WTC11 (cell line): ENCODE measurements around the gene STK32B. TPM values are rescaled to one million over a fixed set of nuclear protein-coding genes. Genes with fewer than 3 reads are reported as not detected.
A peak's percentile ranks its signal among the peaks of the same experiment; 100 is the strongest.

ENCODE experiments used
- ATAC-seq: fragments of 200-7000 bp; cut with Tn5 transposase; 2 replicates; pipeline ENCODE4 v1.10.0; 2021; ENCODE audit warnings: mild to moderate bottlenecking, moderate library complexity
- CTCF ChIA-PET: fragments of 300-600 bp; sonication (Branson Sonifier 250); formaldehyde crosslinking; loops from one replicate; lab custom pipeline; 2021; ENCODE audit warnings: antibody characterized with exemption; lab: Charles Lee
- POLR2A ChIA-PET: fragments of 350-600 bp; sonication (Branson Sonifier 250); formaldehyde crosslinking; loops from one replicate; lab custom pipeline; 2021; ENCODE audit warnings: antibody characterized with exemption; lab: Charles Lee
- DNase-seq: peaks from one replicate; pipeline ENCODE4 v3.0.0; 2021; ENCODE audit warnings: low spot score
- H3K27ac Mint-ChIP-seq: 2 replicates; pipeline ENCODE4 v1.8.0; 2021; ENCODE audit warnings: mixed read lengths
- H3K27me3 Mint-ChIP-seq: 2 replicates; pipeline ENCODE4 v1.8.0; 2021; ENCODE audit warnings: low read depth, mild to moderate bottlenecking, moderate library complexity, mixed read lengths
- H3K36me3 Mint-ChIP-seq: 2 replicates; pipeline ENCODE4 v1.8.0; 2021; ENCODE audit warnings: mixed read lengths
- H3K4me1 Mint-ChIP-seq: 2 replicates; pipeline ENCODE4 v1.8.0; 2022; ENCODE audit warnings: mixed read lengths
- H3K4me3 Mint-ChIP-seq: 2 replicates; pipeline ENCODE4 v1.8.0; 2021; ENCODE audit warnings: mild to moderate bottlenecking, moderate library complexity, mixed read lengths
- H3K9me3 Mint-ChIP-seq: 2 replicates; pipeline ENCODE4 v1.8.0; 2021; ENCODE audit warnings: mixed read lengths
- ATF1 ChIP-seq: sonication (generic); formaldehyde crosslinking; IDR thresholded peaks from 2 replicates; pipeline ENCODE4 v1.8.1; 2023; ENCODE audit warnings: mild to moderate bottlenecking, moderate library complexity, missing genetic modification reagents
- ESRRA ChIP-seq: sonication (generic); formaldehyde crosslinking; IDR thresholded peaks from 2 replicates; pipeline ENCODE4 v1.8.1; 2022; ENCODE audit warnings: mild to moderate bottlenecking, missing genetic modification reagents, borderline replicate concordance
- FOXK1 ChIP-seq: sonication (generic); formaldehyde crosslinking; IDR thresholded peaks from 2 replicates; pipeline ENCODE4 v1.8.0; 2022; ENCODE audit warnings: mild to moderate bottlenecking, moderate library complexity, missing genetic modification reagents
- IRF2 ChIP-seq: sonication (generic); formaldehyde crosslinking; IDR thresholded peaks from 2 replicates; pipeline ENCODE4 v1.8.0; 2022; ENCODE audit warnings: low read depth, missing genetic modification reagents, borderline replicate concordance
- NR3C1 ChIP-seq: sonication (generic); formaldehyde crosslinking; conservative IDR thresholded peaks from 2 replicates; pipeline ENCODE4 v1.8.1; 2023; ENCODE audit warnings: low read depth, mild to moderate bottlenecking, missing genetic modification reagents
- OVOL2 ChIP-seq: fragments of 250-450 bp; sonication (Bioruptor Pico); IDR thresholded peaks from 2 replicates; pipeline ENCODE4 v1.9.0; 2021; ENCODE audit warnings: mild to moderate bottlenecking, borderline replicate concordance
- PRRX2 ChIP-seq: fragments of 250-450 bp; sonication (Bioruptor Pico); IDR thresholded peaks from 2 replicates; pipeline ENCODE4 v1.8.0; 2021; ENCODE audit warnings: mild to moderate bottlenecking
- RELA ChIP-seq: sonication (generic); formaldehyde crosslinking; IDR thresholded peaks from 2 replicates; pipeline ENCODE4 v1.8.1; 2022; ENCODE audit warnings: missing genetic modification reagents, mild to moderate bottlenecking, borderline replicate concordance
- RORB ChIP-seq: fragments of 250-450 bp; sonication (Bioruptor Pico); IDR thresholded peaks from 2 replicates; pipeline ENCODE4 v1.9.0; 2021; ENCODE audit warnings: mild to moderate bottlenecking
- ZNF219 ChIP-seq: sonication (generic); formaldehyde crosslinking; IDR thresholded peaks from 2 replicates; pipeline ENCODE4 v1.8.0; 2023; ENCODE audit warnings: missing genetic modification reagents, mild to moderate bottlenecking, borderline replicate concordance
- total RNA-seq: library from RNA; stranded (reverse); gene quantifications from 3 replicates; pipeline ENCODE4 v1.2.3, GENCODE V29; 2021
- TF ChIP-seq, protein P1 (sequence below): fragments of 250-450 bp; sonication (Bioruptor Pico); IDR thresholded peaks from 2 replicates; pipeline ENCODE4 v1.9.0; 2021; ENCODE audit warnings: moderate library complexity, mild to moderate bottlenecking, inconsistent platforms, borderline replicate concordance
- TF ChIP-seq, protein P2 (sequence below): sonication (generic); formaldehyde crosslinking; IDR thresholded peaks from 2 replicates; pipeline ENCODE4 v1.8.1; 2022; ENCODE audit warnings: mild to moderate bottlenecking, moderate library complexity, missing genetic modification reagents
- TF ChIP-seq, protein P3 (sequence below): fragments of 200-600 bp; IDR thresholded peaks from 2 replicates; pipeline ENCODE4 v1.8.0; 2022; ENCODE audit warnings: antibody characterized with exemption
- TF ChIP-seq, protein P4 (sequence below): sonication (generic); formaldehyde crosslinking; IDR thresholded peaks from 2 replicates; pipeline ENCODE4 v1.8.1; 2023; ENCODE audit warnings: mild to moderate bottlenecking, moderate library complexity, missing genetic modification reagents
- TF ChIP-seq, protein P5 (sequence below): sonication (generic); formaldehyde crosslinking; IDR thresholded peaks from 2 replicates; pipeline ENCODE4 v1.8.0; 2022; ENCODE audit warnings: missing genetic modification reagents
- TF ChIP-seq, protein P6 (sequence below): fragments of 250-450 bp; sonication (Bioruptor Pico); IDR thresholded peaks from 2 replicates; pipeline ENCODE4 v2.1.2; 2022; ENCODE audit warnings: mild to moderate bottlenecking, moderate library complexity
- TF ChIP-seq, protein P7 (sequence below): sonication (generic); formaldehyde crosslinking; IDR thresholded peaks from 2 replicates; pipeline ENCODE4 v1.8.1; 2023; ENCODE audit warnings: mild to moderate bottlenecking, missing genetic modification reagents, moderate library complexity

The STK32B gene
- total RNA-seq, 1 experiment from 2014 or later, result 1.9 TPM

DNA sequence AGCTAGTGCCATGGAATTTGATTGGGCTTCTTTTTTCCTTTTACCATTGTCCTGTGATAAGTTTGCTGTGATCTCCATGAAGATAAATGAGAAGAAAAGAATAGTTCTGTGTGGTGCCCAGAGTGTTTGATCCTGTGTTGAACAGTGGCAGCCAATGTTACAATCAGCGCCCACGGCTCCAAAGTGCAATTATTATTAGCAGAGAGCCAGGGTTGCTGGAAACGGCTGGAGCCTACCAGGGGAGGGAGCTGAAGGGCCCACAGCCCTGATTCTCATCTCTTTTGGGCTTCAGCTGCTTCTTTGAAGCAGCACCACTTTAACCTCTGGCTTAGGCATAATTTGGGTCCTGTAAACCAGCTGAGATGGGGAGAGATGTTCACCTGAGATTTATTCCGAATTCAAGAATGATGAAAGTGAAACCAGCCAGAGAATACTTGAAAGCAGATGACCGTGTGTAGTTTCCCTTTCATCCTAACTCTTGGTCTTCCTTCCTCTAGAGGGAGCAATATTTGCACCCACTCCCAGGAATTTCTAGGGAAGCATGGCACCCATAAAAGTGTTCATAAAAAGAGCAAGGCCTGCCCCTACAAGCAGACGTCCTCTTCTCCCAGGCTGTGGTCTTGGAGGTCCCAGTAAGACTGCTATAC lies 358.8 kb downstream of the STK32B start:
- Mint-ChIP-seq H3K27me3 (peaks cover 12% of the 10 kb centered on the region; the same call in 1 of the 2 replicates), H3K4me1 (no peaks in the 10 kb centered on the region), H3K9me3 (peaks cover 34% of the 10 kb centered on the region), H3K27ac (no peak overlapping the region), H3K36me3 (peaks cover 22% of the 10 kb centered on the region), H3K4me3 (no peak overlapping the region)
- CTCF ChIA-PET, result interaction anchor here (0.5 to 3.1 kb wide), 7 partner anchors 10 to 180 kb away, joined by 3 to 27 read pairs (median 3); no protein-coding TSS in a partner anchor
- POLR2A ChIA-PET, result no interaction called here
- TF ChIP-seq, protein P1, sequence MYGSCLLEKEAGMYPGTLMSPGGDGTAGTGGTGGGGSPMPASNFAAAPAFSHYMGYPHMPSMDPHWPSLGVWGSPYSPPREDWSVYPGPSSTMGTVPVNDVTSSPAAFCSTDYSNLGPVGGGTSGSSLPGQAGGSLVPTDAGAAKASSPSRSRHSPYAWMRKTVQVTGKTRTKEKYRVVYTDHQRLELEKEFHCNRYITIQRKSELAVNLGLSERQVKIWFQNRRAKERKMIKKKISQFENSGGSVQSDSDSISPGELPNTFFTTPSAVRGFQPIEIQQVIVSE, result no peak
- TF ChIP-seq ESRRA (CRISPR knock-in tag) (no peak), RELA (no peak), RORB (CRISPR knock-in tag) (no peak), FOXK1 (no peak), ATF1 (no peak), OVOL2 (no peak), PRRX2 (CRISPR knock-in tag) (no peak)
- TF ChIP-seq, protein P2, sequence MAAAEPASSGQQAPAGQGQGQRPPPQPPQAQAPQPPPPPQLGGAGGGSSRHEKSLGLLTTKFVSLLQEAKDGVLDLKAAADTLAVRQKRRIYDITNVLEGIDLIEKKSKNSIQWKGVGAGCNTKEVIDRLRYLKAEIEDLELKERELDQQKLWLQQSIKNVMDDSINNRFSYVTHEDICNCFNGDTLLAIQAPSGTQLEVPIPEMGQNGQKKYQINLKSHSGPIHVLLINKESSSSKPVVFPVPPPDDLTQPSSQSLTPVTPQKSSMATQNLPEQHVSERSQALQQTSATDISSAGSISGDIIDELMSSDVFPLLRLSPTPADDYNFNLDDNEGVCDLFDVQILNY (CRISPR knock-in tag), result no peak
- ATAC-seq (peak; percentile 43; the same call in 1 of the 2 replicates), DNase-seq (no peak)

DNA sequence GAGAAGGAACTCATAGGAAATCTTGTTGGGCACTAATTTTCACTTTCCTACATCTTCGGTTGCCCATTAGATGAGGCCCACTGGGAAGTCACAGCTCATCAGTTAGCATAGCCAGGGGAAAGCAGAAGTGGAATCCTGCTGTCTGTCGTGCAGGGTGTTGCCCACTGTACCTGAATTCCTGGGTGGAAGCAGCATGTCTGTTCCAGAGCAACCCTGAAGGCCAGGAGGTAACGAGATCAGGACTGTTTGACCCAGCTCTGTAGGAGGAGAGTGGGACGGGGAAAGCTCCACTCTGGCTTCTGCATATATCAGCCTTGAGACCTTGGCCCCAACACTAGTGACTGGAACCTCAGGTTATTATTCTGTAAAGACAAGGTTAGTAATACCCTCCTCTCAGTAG lies 361.0 kb downstream of the STK32B start:
- POLR2A ChIA-PET, result no interaction called here
- CTCF ChIA-PET, result interaction anchor here (1.3 kb wide), 1 partner anchor 12 kb away, joined by 5 read pairs; no protein-coding TSS in a partner anchor
- ATAC-seq (no peak), DNase-seq (no peak)
- Mint-ChIP-seq H3K27me3 (peaks cover 15% of the 10 kb centered on the region), H3K9me3 (peaks cover 20% of the 10 kb centered on the region), H3K4me3 (no peak overlapping the region), H3K36me3 (peaks cover 7% of the 10 kb centered on the region), H3K27ac (no peak overlapping the region), H3K4me1 (no peaks in the 10 kb centered on the region)
- TF ChIP-seq, protein P3, sequence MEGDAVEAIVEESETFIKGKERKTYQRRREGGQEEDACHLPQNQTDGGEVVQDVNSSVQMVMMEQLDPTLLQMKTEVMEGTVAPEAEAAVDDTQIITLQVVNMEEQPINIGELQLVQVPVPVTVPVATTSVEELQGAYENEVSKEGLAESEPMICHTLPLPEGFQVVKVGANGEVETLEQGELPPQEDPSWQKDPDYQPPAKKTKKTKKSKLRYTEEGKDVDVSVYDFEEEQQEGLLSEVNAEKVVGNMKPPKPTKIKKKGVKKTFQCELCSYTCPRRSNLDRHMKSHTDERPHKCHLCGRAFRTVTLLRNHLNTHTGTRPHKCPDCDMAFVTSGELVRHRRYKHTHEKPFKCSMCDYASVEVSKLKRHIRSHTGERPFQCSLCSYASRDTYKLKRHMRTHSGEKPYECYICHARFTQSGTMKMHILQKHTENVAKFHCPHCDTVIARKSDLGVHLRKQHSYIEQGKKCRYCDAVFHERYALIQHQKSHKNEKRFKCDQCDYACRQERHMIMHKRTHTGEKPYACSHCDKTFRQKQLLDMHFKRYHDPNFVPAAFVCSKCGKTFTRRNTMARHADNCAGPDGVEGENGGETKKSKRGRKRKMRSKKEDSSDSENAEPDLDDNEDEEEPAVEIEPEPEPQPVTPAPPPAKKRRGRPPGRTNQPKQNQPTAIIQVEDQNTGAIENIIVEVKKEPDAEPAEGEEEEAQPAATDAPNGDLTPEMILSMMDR, result no peak
- TF ChIP-seq ZNF219 (CRISPR knock-in tag), result no peak
- TF ChIP-seq, protein P4, sequence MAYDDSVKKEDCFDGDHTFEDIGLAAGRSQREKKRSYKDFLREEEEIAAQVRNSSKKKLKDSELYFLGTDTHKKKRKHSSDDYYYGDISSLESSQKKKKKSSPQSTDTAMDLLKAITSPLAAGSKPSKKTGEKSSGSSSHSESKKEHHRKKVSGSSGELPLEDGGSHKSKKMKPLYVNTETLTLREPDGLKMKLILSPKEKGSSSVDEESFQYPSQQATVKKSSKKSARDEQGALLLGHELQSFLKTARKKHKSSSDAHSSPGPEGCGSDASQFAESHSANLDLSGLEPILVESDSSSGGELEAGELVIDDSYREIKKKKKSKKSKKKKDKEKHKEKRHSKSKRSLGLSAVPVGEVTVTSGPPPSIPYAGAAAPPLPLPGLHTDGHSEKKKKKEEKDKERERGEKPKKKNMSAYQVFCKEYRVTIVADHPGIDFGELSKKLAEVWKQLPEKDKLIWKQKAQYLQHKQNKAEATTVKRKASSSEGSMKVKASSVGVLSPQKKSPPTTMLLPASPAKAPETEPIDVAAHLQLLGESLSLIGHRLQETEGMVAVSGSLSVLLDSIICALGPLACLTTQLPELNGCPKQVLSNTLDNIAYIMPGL (CRISPR knock-in tag), result no peak
- TF ChIP-seq NR3C1, result no peak
- TF ChIP-seq IRF2 (CRISPR knock-in tag), result no peak

DNA sequence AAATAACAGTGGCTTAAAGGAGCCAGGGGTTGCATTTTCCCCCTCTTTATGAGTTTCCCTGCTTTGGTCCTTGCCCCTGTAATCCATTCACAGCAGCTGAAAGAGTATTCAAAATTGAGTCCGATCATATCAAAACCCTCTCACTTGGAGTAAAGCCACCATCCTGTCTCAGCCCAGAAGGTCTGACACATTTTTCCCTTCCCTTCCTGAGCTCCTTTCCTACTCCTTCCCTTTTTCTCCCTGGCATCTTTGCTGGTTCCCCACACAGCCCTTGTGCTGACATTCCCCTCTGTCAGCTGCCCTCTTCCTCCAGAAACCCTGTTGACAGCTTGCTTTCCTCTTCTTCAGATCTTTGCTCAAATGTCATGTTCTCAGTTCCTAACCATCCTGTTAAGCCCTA lies 361.5 kb downstream of the STK32B start:
- CTCF ChIA-PET, result interaction anchor here (1.1 to 1.3 kb wide), 2 partner anchors 13 to 47 kb away, joined by 3 to 5 read pairs; no protein-coding TSS in a partner anchor
- H3K27me3 Mint-ChIP-seq, result peaks cover 20% of the 10 kb centered on the region
- ATAC-seq, result no peak
- TF ChIP-seq, protein P5, sequence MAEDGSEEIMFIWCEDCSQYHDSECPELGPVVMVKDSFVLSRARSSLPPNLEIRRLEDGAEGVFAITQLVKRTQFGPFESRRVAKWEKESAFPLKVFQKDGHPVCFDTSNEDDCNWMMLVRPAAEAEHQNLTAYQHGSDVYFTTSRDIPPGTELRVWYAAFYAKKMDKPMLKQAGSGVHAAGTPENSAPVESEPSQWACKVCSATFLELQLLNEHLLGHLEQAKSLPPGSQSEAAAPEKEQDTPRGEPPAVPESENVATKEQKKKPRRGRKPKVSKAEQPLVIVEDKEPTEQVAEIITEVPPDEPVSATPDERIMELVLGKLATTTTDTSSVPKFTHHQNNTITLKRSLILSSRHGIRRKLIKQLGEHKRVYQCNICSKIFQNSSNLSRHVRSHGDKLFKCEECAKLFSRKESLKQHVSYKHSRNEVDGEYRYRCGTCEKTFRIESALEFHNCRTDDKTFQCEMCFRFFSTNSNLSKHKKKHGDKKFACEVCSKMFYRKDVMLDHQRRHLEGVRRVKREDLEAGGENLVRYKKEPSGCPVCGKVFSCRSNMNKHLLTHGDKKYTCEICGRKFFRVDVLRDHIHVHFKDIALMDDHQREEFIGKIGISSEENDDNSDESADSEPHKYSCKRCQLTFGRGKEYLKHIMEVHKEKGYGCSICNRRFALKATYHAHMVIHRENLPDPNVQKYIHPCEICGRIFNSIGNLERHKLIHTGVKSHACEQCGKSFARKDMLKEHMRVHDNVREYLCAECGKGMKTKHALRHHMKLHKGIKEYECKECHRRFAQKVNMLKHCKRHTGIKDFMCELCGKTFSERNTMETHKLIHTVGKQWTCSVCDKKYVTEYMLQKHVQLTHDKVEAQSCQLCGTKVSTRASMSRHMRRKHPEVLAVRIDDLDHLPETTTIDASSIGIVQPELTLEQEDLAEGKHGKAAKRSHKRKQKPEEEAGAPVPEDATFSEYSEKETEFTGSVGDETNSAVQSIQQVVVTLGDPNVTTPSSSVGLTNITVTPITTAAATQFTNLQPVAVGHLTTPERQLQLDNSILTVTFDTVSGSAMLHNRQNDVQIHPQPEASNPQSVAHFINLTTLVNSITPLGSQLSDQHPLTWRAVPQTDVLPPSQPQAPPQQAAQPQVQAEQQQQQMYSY (CRISPR knock-in tag), result no peak
- TF ChIP-seq, protein P6, sequence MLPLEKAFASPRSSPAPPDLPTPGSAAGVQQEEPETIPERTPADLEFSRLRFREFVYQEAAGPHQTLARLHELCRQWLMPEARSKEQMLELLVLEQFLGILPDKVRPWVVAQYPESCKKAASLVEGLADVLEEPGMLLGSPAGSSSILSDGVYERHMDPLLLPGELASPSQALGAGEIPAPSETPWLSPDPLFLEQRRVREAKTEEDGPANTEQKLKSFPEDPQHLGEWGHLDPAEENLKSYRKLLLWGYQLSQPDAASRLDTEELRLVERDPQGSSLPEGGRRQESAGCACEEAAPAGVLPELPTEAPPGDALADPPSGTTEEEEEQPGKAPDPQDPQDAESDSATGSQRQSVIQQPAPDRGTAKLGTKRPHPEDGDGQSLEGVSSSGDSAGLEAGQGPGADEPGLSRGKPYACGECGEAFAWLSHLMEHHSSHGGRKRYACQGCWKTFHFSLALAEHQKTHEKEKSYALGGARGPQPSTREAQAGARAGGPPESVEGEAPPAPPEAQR (CRISPR knock-in tag), result no peak
- TF ChIP-seq, protein P7, sequence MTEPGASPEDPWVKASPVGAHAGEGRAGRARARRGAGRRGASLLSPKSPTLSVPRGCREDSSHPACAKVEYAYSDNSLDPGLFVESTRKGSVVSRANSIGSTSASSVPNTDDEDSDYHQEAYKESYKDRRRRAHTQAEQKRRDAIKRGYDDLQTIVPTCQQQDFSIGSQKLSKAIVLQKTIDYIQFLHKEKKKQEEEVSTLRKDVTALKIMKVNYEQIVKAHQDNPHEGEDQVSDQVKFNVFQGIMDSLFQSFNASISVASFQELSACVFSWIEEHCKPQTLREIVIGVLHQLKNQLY, result no peak
- TF ChIP-seq, protein P4 (CRISPR knock-in tag), result no peak

More for the DNA sequence above, 361.5 kb downstream of the STK32B start:
- no peak for DNase-seq
- Mint-ChIP-seq H3K27ac (no peak overlapping the region), H3K4me1 (no peaks in the 10 kb centered on the region), H3K36me3 (peaks cover 9% of the 10 kb centered on the region; the same call in 1 of the 2 replicates), H3K9me3 (peaks cover 20% of the 10 kb centered on the region), H3K4me3 (no peak overlapping the region)
- POLR2A ChIA-PET, result no interaction called here
